GM19043 (cell line): Measurements from ENCODE around the gene GKN1.

Source experiments
- ATAC-seq: cut with Tn5 transposase; IDR thresholded peaks from one replicate; pipeline ENCODE4 v1.9.1; 2021; ENCODE audit warnings: low read depth; ENCODE audit not compliant: unreplicated experiment

GKN1 gene

DNA sequence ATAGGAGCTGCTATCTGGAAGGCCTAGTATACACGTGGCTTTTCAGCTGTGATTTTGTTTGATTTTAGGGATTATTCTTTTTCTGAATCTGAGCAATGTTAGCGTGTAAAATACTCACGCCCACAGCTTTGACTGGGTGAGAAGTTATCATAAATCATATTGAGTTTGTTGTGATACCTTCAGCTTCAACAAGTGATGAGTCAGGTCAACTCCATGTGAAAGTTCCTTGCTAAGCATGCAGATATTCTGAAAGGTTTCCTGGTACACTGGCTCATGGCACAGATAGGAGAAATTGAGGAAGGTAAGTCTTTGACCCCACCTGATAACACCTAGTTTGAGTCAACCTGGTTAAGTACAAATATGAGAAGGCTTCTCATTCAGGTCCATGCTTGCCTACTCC lies at the start of gene GKN1:
Gene GKN1, plus strand, starts transcription at position 386 of the 400 bp plus-strand sequence. CDS start 42 bp downstream, outside the sequence.
- no peak for ATAC-seq

GRCh38 chr2:68925295-68925896 lies 49.0 kb upstream of the GKN1 start:
- no peak for ATAC-seq

GRCh38 chr2:68926796-68927195 lies 47.6 kb upstream of the GKN1 start:
- no peak for ATAC-seq

DNA sequence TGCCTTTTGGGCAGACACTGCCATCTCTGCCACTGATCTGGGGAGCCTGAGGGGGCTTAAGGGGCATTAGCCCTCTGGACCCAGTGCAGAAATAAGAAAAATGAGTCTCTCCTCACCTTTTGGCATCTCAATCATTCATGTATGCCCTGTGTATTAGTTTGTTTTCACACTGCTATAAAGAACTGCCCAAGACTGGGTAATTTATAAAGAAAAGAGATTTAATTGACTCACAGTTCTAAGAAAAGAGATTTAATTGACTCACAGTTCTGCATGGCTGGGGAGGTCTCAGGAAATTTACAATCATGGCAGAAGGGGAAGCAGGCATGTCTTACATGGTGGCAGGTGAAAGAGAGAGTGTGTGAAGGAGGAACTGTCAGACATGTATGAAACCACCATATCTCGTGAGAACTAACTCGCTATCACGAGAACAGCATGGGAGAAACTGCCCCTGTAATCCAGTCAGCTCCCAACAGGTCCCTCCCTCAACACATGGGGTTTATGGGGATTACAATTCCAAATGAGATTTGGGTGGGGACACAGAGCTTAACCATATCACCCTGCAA lies 43.2 kb upstream of the GKN1 start:
- ATAC-seq = no peak

GRCh38 chr2:68931799-68932198 lies 42.6 kb upstream of the GKN1 start:
- ATAC-seq = no peak

DNA sequence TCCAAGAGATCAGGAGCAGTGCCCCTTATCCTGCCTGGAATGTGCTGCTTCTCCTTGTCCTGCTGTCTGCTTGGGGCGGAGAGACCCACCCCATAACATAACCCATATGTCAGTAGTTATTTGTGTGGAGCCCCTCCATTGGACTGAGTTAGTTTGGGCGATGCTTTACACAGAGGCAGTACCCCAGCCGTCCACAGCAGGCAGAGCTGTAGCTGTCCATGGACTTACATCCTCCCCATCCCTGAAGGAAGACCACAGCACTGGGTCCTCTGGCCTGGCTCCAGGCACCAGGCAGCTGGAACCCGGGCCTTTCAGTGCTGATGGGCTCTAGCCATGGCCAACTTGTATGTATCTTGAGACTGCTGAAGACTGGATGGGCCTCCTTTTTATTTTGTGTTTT lies 42.0 kb upstream of the GKN1 start:
- no peak for ATAC-seq

DNA sequence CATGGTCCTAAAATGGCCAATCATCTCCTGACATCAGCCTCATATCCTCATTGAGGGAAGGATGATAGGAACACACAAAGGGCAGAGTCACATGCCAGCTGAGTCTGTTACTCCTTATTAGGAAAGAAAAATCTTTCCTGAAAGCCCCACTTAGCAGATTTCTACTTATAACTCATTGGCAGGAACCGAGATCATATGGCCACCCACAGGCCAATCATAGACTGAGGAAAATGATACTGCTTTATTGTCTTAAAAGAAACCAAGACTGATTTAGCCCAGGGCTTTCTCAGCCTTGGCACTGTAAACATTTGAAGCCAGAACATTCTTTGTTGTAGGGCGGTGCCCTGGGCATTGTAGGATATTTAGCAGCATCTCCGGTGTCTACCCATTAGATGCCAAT lies 40.4 kb upstream of the GKN1 start:
- ATAC-seq = no peak

DNA sequence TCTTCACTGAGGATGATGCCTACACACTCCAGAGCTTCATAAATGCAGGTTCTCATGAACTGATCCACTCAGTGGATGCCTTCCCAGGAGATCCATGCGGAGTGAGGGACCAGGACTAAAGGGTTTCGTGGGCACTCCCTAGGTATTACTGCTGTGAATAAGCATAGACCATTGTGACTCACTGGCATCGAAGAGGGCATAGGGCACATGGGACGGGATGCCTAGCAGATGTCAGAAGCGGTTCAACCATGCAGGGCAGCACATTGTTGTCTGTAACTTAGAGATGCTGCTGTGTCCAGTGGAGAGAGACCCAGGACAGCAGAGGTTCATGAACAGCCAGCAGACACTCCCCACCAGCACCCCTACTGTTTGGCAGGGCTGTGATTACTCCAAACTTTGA lies 39.0 kb upstream of the GKN1 start:
- ATAC-seq = no peak

DNA sequence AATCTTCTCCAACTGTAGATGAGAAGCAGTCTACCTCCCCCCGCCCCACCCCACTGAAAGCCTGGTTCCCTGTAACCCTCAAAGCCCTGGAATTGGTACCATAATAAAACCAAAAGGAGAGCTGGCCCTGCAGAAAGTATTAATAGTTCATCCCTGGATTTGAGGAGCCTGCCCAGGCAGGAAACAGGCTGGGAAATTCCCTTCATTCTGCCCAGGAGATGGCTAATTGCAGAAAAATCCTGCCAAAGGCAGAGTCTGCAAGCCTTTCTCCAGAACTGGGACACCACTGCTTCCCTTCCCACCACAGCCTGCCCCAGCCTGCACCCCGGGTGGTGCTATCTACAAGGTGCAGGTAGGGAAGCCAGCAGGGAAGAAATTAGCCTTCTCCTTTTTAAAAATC lies 38.0 kb upstream of the GKN1 start:
- ATAC-seq = no peak

DNA sequence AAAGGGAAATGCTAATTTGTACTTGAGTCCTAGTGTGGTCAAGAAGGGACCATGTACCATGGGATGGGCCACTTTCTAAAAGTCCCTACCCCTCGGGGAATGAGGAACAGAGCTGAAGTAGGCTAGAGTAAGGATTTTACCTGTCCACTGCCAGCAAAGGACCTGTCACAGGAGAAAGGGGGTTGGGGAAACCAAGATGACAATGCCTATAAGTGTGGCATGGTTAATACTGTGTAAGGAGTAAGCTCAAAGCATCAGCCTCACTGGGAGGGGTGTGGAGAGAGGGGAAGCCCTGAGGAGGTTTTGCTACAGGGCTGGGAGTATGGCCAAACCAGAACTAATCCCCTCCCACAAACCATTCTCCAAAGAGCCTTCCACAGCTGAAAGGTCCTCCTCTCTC lies 37.5 kb upstream of the GKN1 start:
- ATAC-seq = no peak

DNA sequence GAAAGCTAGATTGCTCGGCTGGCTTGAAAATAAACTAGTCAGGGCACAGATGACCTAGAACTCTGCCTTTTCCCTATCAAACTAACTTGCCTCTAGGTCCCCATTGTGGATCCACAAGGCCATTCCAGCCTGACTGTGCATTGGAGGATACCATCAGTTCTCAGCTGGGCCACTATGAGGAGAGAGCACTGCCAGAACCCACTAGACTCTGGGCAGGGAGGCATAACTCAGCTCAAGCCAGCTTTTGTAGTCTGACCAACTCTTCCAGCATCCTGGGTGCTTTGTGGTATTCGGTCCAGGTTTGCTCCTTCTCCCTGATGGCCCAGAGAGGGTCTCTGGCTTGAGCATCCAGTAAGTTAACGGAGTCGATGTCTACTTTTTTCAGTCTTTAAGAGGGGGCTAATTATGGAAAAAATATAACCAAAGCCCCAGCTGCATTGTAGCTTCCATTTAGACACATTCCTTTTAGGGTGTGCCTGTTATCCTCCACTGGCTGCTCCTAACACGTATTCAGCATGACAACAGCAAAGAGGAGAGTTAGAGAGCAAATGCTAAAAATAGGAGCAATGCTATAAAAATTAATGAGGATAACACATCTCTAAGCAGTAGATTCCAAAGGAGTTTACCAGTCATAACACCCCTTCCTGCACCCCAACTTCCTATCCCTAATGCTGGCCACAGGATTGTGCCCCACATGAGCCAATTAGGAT lies 36.9 kb upstream of the GKN1 start:
- no peak for ATAC-seq

GRCh38 chr2:68938938-68939337 lies 35.5 kb upstream of the GKN1 start:
- no peak for ATAC-seq

DNA sequence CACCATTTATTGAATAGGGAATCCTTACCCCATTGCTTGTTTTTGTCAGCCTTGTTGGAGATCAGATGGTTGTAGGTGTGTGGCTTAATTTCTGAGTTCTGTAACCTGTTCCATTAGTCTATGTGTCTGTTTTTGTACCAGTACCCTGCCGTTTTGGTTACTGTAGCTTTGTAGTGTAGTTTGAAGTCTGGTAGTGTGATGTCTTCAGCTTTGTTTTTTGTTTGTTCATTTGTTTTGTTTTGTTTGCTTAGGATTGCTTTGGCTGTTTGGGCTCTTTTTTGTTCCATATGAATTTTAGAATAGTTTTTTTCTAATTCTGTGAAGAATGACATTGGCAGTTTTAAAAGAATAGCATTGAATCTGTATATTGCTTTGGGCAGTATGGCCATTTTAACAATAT lies 34.5 kb upstream of the GKN1 start:
- ATAC-seq = no peak

DNA sequence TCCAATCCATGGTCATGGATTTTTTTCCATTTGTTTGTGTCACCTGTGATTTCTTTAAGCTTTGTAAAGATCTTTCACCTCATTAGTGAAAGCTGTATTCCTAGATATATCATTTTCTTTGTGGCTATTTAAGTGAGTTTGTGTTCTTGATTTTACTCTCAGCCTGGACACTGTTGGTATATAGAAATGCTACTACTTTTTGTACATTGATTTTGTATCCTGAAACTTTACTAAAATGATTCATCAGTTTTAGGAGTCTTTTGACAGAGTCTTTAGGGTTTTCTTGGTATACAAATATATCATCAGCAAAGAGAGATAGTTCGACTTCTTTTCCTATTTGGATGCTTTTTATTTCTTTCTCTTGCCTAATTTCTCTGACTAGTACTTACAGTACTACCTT lies 34.1 kb upstream of the GKN1 start:
- no peak for ATAC-seq

GRCh38 chr2:68942827-68943226 lies 31.6 kb upstream of the GKN1 start:
- ATAC-seq = no peak

- peak; percentile 63 for ATAC-seq
Observed at GRCh38 chr2:68943581-68944568, 30.6 kb upstream of the GKN1 start.

GRCh38 chr2:68946117-68946516 lies 28.3 kb upstream of the GKN1 start:
- no peak for ATAC-seq

DNA sequence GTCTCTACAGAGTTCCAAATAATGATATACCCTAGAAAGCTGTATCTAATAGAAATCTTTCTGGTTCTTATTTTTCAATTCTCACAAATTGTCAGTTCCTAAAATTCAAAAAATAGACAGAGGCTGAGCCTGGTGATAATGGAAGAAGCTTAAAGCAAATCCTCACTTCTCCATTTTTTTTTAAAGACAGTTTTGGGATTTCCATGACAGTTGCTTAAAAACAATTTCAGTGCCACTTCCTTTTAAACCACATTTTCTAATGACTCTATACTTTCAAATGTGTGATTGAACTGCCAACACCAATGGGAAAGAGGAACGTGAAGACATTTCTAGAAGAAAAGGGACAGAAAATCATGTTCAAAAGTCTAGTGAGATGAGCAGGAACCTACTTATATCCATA lies 25.7 kb upstream of the GKN1 start:
- ATAC-seq = no peak

- ATAC-seq = no peak
Observed at GRCh38 chr2:68951899-68952298, 22.5 kb upstream of the GKN1 start.

DNA sequence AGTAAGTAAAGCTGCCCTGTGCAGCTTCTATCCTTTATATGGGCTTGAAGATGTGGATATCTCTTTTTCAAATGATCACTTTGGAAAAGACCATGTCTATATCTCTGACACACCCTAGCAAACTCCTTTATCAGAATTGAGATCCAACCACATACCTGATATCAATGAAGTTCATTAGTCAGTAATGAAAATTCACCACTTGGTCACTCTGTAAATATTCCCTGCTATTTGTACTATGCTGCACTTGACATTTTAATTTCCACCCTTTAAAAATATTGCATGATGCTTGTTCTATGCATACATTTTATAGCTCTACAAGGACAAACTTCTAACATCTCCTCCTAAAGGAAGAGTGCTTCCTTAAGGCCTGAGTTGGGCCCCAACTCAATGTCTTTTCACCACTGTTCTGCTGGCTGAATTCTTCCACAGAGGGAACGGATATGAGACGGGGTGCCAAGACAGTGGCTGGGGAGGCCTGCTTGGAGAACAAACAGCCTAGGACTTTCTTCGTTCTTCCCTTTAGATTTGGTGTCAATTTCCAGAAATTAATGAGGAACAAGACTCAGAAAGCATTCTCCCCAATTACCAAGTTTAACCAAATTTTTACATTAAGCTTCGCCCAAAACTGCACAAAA lies 21.4 kb upstream of the GKN1 start, which contains the start of gene GKN2:
Gene GKN2, minus strand, starts transcription at position 7 of the 635 bp plus-strand sequence. CDS start 32 bp downstream, outside the sequence.
- ATAC-seq = no peak
